OCI-LY7 (cell line): ENCODE data around the gene DAB2IP. TPM values are rescaled to one million over a fixed set of nuclear protein-coding genes. Genes with fewer than 3 reads are reported as not detected.
A peak's percentile ranks its signal among the peaks of the same experiment; 100 is the strongest.

ENCODE experiments used
- BruUV-seq: library from RNA; stranded (reverse); fragments of 400-500 nt; replicated peaks from 2 replicates; lab custom pipeline; 2021; lab: Mats Ljungman, UMichigan
- CTCF ChIA-PET: fragments of 300-600 bp; sonication (Branson Sonifier 250); formaldehyde crosslinking; loops from one replicate; lab custom pipeline; 2022; ENCODE audit warnings: antibody characterized with exemption; ENCODE audit not compliant: unreplicated experiment; lab: Charles Lee
- POLR2A ChIA-PET: fragments of 300-600 bp; sonication (Branson Sonifier 250); formaldehyde crosslinking; loops from one replicate; lab custom pipeline; 2022; ENCODE audit warnings: antibody characterized with exemption; lab: Charles Lee
- DNase-seq: peaks from one replicate; pipeline ENCODE4 v3.0.0-alpha.2; 2015; ENCODE audit warnings: low spot score
- H2AFZ ChIP-seq: fragments of 200-600 bp; sonication (generic), shearing (Covaris generic); 2 replicates; pipeline ENCODE4 v1.6.1; 2014; ENCODE audit warnings: mild to moderate bottlenecking, antibody characterized with exemption, low read length, moderate library complexity
- H3K27ac ChIP-seq: fragments of 200-600 bp; sonication (generic); 2 replicates; pipeline ENCODE4 v1.5.1; 2014; ENCODE audit warnings: mixed run types, low read depth, mild to moderate bottlenecking, moderate library complexity, low read length, inconsistent platforms; ENCODE audit not compliant: poor library complexity, severe bottlenecking
- H3K36me3 ChIP-seq: fragments of 200-600 bp; sonication (generic); 2 replicates; pipeline ENCODE4 v1.6.1; 2014; ENCODE audit warnings: mild to moderate bottlenecking, antibody characterized with exemption, low read length, moderate library complexity, mixed read lengths; ENCODE audit not compliant: insufficient read depth
- H3K4me1 ChIP-seq: fragments of 200-600 bp; sonication (generic); 2 replicates; pipeline ENCODE4 v1.5.1; 2014; ENCODE audit warnings: mild to moderate bottlenecking, low read length; ENCODE audit not compliant: insufficient read depth, poor library complexity, severe bottlenecking
- H3K4me2 ChIP-seq: fragments of 200-600 bp; sonication (generic); 2 replicates; pipeline ENCODE4 v1.6.1; 2014; ENCODE audit warnings: mild to moderate bottlenecking, low read length
- H3K4me3 ChIP-seq: fragments of 200-600 bp; sonication (generic); 2 replicates; pipeline ENCODE4 v1.5.1; 2014; ENCODE audit warnings: mild to moderate bottlenecking, low read depth, low read length; ENCODE audit not compliant: poor library complexity, severe bottlenecking
- H3K79me2 ChIP-seq: fragments of 200-600 bp; sonication (generic); 2 replicates; pipeline ENCODE4 v1.6.1; 2016; ENCODE audit warnings: low read depth, mild to moderate bottlenecking, low read length, moderate library complexity, mixed read lengths; ENCODE audit not compliant: insufficient read depth
- H3K9me2 ChIP-seq: fragments of 200-600 bp; sonication (generic); 2 replicates; pipeline ENCODE4 v1.6.1; 2016; ENCODE audit warnings: mild to moderate bottlenecking, low read length, mixed read lengths; ENCODE audit not compliant: insufficient read depth
- H3K9me3 ChIP-seq: fragments of 200-600 bp; sonication (generic); 2 replicates; pipeline ENCODE4 v1.6.1; 2014; ENCODE audit warnings: mild to moderate bottlenecking, mixed run types, low read length, mixed read lengths
- H4K20me1 ChIP-seq: fragments of 200-600 bp; sonication (generic); 2 replicates; pipeline ENCODE4 v1.6.1; 2014; ENCODE audit warnings: mild to moderate bottlenecking, antibody characterized with exemption, low read length, moderate library complexity, mixed read lengths; ENCODE audit not compliant: insufficient read depth
- CTCF ChIP-seq: fragments of 200-600 bp; sonication (generic); conservative IDR thresholded peaks from 2 replicates; pipeline ENCODE4 v1.5.1; 2014; ENCODE audit warnings: mild to moderate bottlenecking, antibody characterized with exemption, low read length, moderate library complexity, mixed read lengths
- EZH2phosphoT487 ChIP-seq: fragments of 200-600 bp; sonication (generic); IDR thresholded peaks from 2 replicates; pipeline ENCODE4 v1.6.1; 2018; ENCODE audit warnings: low read depth, borderline replicate concordance, mild to moderate bottlenecking, mixed run types, antibody characterized with exemption, low read length, moderate library complexity, mixed read lengths
- intact Hi-C: fragments of 100-400 bp; cut with micrococcal nuclease; formaldehyde crosslinking; loops from one replicate; pipeline ENCODE4 v1.10.0; 2022; ENCODE audit not compliant: unreplicated experiment
- total RNA-seq, 2 experiments: library from RNA; depleted of rRNA in 1 of 2; stranded (reverse); fragments of >200 nt in 1 of 2; shearing (Covaris generic) in 1 of 2; gene quantifications; 2 replicates each; pipeline ENCODE4 v1.2.3, GENCODE V29; 2014 to 2022

DAB2IP gene
- total RNA-seq, 2 experiments from 2014 or later, result 3.9 to 11.1 TPM

- no peaks in the 10 kb centered on the region for H3K79me2 ChIP-seq
- POLR2A ChIA-PET, result no interaction called here
- no peak overlapping the region for H2AFZ ChIP-seq
- no peaks in the 10 kb centered on the region for H4K20me1 ChIP-seq
- CTCF ChIA-PET, result interaction anchor here (0.6 kb wide), 1 partner anchor 28 kb away, joined by 4 read pairs; no protein-coding TSS in a partner anchor
- H3K4me3 ChIP-seq, result no peak overlapping the region
- H3K4me2 ChIP-seq, result no peak overlapping the region
- peaks cover 57% of the 10 kb centered on the region for H3K4me1 ChIP-seq
- no TSS peak for BruUV-seq
- no peaks in the 10 kb centered on the region for H3K9me2 ChIP-seq
- no peak for TF ChIP-seq EZH2phosphoT487
- no peak for TF ChIP-seq CTCF
- no peaks in the 10 kb centered on the region for H3K36me3 ChIP-seq
- intact Hi-C loops, result no loop called here
- H3K27ac ChIP-seq, result no peak overlapping the region
- DNase-seq, result no peak
- H3K9me3 ChIP-seq, result no peaks in the 10 kb centered on the region
Measured at GRCh38 chr9:121706149-121706750, 54.8 kb downstream of the DAB2IP start.

- no peaks in the 10 kb centered on the region for H3K36me3 ChIP-seq
- peak overlapping the region; percentile 64 for H3K4me2 ChIP-seq
- DNase-seq, result peak; percentile 90
- no peaks in the 10 kb centered on the region for H3K9me3 ChIP-seq
- H3K79me2 ChIP-seq, result no peaks in the 10 kb centered on the region
- no peaks in the 10 kb centered on the region for H3K9me2 ChIP-seq
- POLR2A ChIA-PET, result interaction anchor here (0.8 to 1.9 kb wide), 2 partner anchors 30 to 1354 kb away, joined by 3 to 5 read pairs; no protein-coding TSS in a partner anchor
- CTCF ChIA-PET, result no interaction called here
- H2AFZ ChIP-seq, result peak overlapping the region; percentile 58
- no peaks in the 10 kb centered on the region for H4K20me1 ChIP-seq
- H3K27ac ChIP-seq, result peak overlapping the region; percentile 80
- TF ChIP-seq CTCF (no peak), EZH2phosphoT487 (no peak)
- H3K4me1 ChIP-seq, result peaks cover 63% of the 10 kb centered on the region
- no TSS peak for BruUV-seq
- peak overlapping the region; percentile 21 for H3K4me3 ChIP-seq
- intact Hi-C loops, result loop anchor here (1.0 kb wide), 3 partner anchors 8 to 236 kb away; no protein-coding TSS in a partner anchor
Measured at GRCh38 chr9:121707477-121708424, 56.3 kb downstream of the DAB2IP start.
